OCI-LY3 (cell line): ENCODE data around the gene VMA21.

Source experiments
- H2AFZ ChIP-seq: fragments of 200-600, 300-600 bp; shearing (Covaris generic); 2 replicates; pipeline ENCODE4 v1.6.0; 2014; ENCODE audit warnings: antibody characterized with exemption, low read depth, low read length
- H3K27ac ChIP-seq: fragments of 200-600, 300-600 bp; sonication (generic); 2 replicates; pipeline ENCODE4 v1.5.1; 2014; ENCODE audit warnings: mild to moderate bottlenecking, low read length, moderate library complexity, mixed read lengths
- H3K27me3 ChIP-seq: fragments of 200-600, 300-600 bp; sonication (generic); 2 replicates; pipeline ENCODE4 v1.6.1; 2014; ENCODE audit warnings: low read depth, low read length, mixed read lengths
- H3K36me3 ChIP-seq: fragments of 200-600, 300-600 bp; sonication (generic); replicated peaks from 2 replicates; pipeline ENCODE3; 2014; ENCODE audit warnings: low read depth, low read length, mixed read lengths
- H3K4me1 ChIP-seq: fragments of 300-600, 200-600 bp; sonication (generic); 2 replicates; pipeline ENCODE4 v1.6.1; 2014; ENCODE audit warnings: low read length, mixed read lengths
- H3K4me2 ChIP-seq: fragments of 200-600, 300-600 bp; sonication (generic); 2 replicates; pipeline ENCODE4 v1.6.1; 2014; ENCODE audit warnings: low read length, mixed read lengths
- H3K4me3 ChIP-seq: fragments of 300-600, 200-600 bp; sonication (generic); 2 replicates; pipeline ENCODE4 v1.5.1; 2014; ENCODE audit warnings: antibody characterized with exemption, mild to moderate bottlenecking, low read length, moderate library complexity
- H3K79me2 ChIP-seq: fragments of 300-600, 200-600 bp; shearing (Covaris generic); 2 replicates; pipeline ENCODE4 v1.6.1; 2014; ENCODE audit warnings: mild to moderate bottlenecking, low read length, mixed read lengths
- H3K9ac ChIP-seq: fragments of 300-600, 200-600 bp; shearing (Covaris generic); 2 replicates; pipeline ENCODE4 v1.6.0; 2014; ENCODE audit warnings: mild to moderate bottlenecking, low read length, moderate library complexity
- H3K9me3 ChIP-seq: fragments of 200-600, 300-600 bp; shearing (Covaris generic); 2 replicates; pipeline ENCODE4 v1.6.1; 2014; ENCODE audit warnings: low read length, mixed read lengths; ENCODE audit not compliant: insufficient read depth
- H4K20me1 ChIP-seq: fragments of 200-600, 300-600 bp; sonication (generic); 2 replicates; pipeline ENCODE4 v1.6.1; 2016; ENCODE audit warnings: low read length, mixed read lengths; ENCODE audit not compliant: insufficient read depth
- CTCF ChIP-seq: fragments of 200-600, 300-600 bp; sonication (generic); IDR thresholded peaks from 2 replicates; pipeline ENCODE4 v1.5.1; 2014; ENCODE audit warnings: antibody characterized with exemption, low read length, low read depth
- EZH2phosphoT487 ChIP-seq: fragments of 200-600 bp; shearing (Covaris generic); IDR thresholded peaks from 2 replicates; pipeline ENCODE4 v1.6.1; 2018; ENCODE audit warnings: antibody characterized with exemption, mixed run types, low read depth

The VMA21 gene

GRCh38 chrX:151396825-151397740 is at the start of gene VMA21:
TSS of gene VMA21 (plus strand) at chrX:151397206. CDS start at chrX:151397309, 103 bp downstream.
- Histone ChIP-seq H4K20me1 (peaks cover 36% of the 10 kb centered on the region), H3K27ac (peak within 1 kb of the TSS; percentile 88), H3K9ac (peak within 1 kb of the TSS; percentile 96), H3K4me2 (peak within 1 kb of the TSS; percentile 87), H3K4me1 (peaks cover 33% of the 10 kb centered on the region), H3K79me2 (peaks cover 59% of the 10 kb centered on the region), H3K36me3 (peaks cover 8% of the 10 kb centered on the region), H3K27me3 (no peaks in the 10 kb centered on the region), H2AFZ (peak within 1 kb of the TSS; percentile 85), H3K4me3 (peak within 1 kb of the TSS; percentile 100), H3K9me3 (no peaks in the 10 kb centered on the region)
- no peak for TF ChIP-seq EZH2phosphoT487
- no peak for TF ChIP-seq CTCF

GRCh38 chrX:151359341-151359740 is 37.7 kb upstream of the VMA21 start:
- Histone ChIP-seq H2AFZ (no peak overlapping the region), H3K27ac (no peak overlapping the region), H3K4me2 (no peak overlapping the region), H3K79me2 (no peaks in the 10 kb centered on the region), H3K4me3 (no peak overlapping the region), H3K4me1 (peaks cover 17% of the 10 kb centered on the region), H4K20me1 (no peaks in the 10 kb centered on the region), H3K36me3 (no peaks in the 10 kb centered on the region), H3K9ac (no peak overlapping the region), H3K27me3 (peaks cover 4% of the 10 kb centered on the region; the same call in 1 of the 2 replicates), H3K9me3 (no peaks in the 10 kb centered on the region)
- TF ChIP-seq EZH2phosphoT487 (no peak), CTCF (no peak)

- Histone ChIP-seq H3K27ac (no peak overlapping the region), H3K27me3 (peaks cover 4% of the 10 kb centered on the region; the same call in 1 of the 2 replicates), H3K4me1 (peaks cover 17% of the 10 kb centered on the region), H3K9ac (no peak overlapping the region), H3K79me2 (no peaks in the 10 kb centered on the region), H3K4me2 (no peak overlapping the region), H2AFZ (no peak overlapping the region), H3K36me3 (no peaks in the 10 kb centered on the region), H4K20me1 (no peaks in the 10 kb centered on the region), H3K4me3 (no peak overlapping the region), H3K9me3 (no peaks in the 10 kb centered on the region)
- no peak for TF ChIP-seq EZH2phosphoT487
- peak; percentile 63 for TF ChIP-seq CTCF
Measured at GRCh38 chrX:151359931-151360871, 36.8 kb upstream of the VMA21 start.

DNA sequence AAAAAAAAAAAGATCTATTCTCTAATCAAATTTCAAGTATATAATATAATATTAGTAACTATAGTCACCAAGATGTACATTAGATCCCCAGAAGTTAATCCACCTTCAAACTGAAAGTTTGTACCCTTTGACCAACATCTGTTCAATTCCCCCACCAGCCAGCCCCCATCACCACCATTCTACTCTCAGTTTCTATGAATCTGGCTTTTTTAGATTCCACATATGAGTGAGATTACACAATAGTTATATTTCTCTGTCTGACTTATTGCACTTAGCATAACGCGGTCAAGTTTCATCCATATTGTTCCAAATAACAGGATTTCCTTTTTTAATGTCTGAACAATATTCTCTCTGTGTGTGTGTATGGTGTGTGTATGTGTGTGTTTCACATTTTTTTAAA is 33.7 kb upstream of the VMA21 start:
- Histone ChIP-seq H2AFZ (no peak overlapping the region), H3K9me3 (no peaks in the 10 kb centered on the region), H3K4me1 (peaks cover 22% of the 10 kb centered on the region), H4K20me1 (no peaks in the 10 kb centered on the region), H3K27me3 (peaks cover 4% of the 10 kb centered on the region; the same call in 1 of the 2 replicates), H3K4me3 (no peak overlapping the region), H3K36me3 (no peaks in the 10 kb centered on the region), H3K9ac (no peak overlapping the region), H3K4me2 (peak overlapping the region; percentile 19), H3K79me2 (no peaks in the 10 kb centered on the region), H3K27ac (no peak overlapping the region)
- no peak for TF ChIP-seq EZH2phosphoT487
- TF ChIP-seq CTCF: no peak
